GM21360 (cell line): ENCODE data around the gene CD52.

ENCODE experiments used
- ATAC-seq: cut with Tn5 transposase; IDR thresholded peaks from one replicate; pipeline ENCODE4 v1.9.1; 2021; ENCODE audit warnings: mild to moderate bottlenecking, moderate library complexity; ENCODE audit not compliant: unreplicated experiment

Gene CD52

DNA sequence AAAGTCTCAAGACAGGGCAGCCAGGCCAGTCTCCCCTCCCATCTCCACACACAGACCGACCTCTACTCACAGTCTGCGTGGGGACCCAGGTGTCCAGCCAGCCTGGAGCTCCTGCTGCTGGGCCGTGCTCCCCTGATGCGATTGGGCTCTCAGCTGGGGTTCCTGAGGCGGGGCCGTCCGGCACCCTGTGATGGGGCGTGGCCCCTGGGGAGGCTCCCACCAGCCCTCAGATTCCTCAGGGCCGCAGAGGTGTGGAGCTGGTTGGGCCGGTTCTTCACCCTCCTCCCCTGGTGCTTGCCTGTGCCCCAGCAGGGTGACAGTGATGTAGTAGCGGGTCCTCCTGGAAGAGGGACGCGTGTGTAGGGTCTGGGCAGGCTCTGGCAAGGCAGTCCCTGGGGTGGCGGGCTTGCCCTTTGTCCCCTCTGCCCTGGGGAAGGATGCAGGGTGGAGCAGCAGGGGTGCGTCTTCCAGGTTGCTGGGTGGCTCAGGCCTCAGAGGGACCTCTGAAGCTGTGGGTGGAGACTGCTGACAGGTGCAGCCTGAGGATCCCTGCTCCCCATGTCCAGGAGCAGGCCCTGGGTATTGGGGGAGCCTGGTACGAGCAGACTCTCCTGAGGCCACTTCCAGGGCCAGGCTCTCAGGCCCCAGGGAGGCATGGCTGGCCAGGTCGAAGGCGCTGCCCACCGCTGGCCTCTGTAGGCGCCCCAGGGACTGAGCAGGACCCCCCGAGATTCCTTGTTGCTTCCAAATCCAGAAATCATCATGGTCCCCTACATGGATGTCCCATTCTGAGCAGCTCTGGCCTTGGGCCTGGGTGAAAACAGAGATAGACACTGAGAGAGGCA, 36.4 kb downstream of the CD52 start, which contains the start of gene CRYBG2:
Gene CRYBG2, minus strand, starts transcription at position 155 of the 845 bp plus-strand sequence. CDS start 7,473 bp downstream, outside the sequence.
- ATAC-seq, result no peak

DNA sequence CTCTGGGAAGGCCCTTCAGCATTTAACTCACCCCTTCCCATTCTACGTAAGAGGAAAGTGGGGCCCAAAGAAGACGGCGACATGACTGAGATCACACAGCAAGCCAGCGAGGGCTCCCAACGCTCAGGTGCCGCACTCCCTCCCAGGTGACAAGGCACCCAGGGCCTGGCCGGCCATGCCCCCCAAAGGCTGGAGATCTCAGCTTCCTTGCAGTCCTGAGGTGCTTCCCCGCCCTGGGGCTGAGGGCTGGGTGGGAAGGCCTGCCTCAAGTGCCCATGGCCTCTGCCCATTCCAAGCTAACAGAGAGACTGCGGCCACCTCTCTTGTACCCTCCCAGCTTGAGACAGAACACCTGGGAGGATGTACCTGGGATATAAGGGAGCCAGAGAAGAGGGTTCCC, 37.2 kb downstream of the CD52 start:
- ATAC-seq, result no peak

DNA sequence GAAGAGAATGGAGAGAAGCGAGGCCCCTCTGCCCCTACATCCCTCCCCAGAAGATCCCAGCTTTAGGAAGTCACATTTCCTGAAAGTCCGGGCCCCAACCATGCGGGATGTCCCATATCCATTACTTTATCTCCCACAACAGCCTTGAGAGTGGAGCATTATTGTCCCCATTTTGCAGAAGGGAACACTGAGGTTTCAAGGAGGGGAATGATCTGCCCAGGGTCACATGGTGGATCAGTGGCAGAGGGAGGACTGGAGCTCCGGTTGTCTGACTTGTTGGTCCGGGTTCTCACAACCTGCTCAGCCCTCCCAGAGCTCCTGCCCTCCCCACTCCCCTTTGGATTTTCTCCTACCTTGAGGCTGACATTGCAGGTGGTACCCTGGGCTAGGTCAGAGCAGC, 38.3 kb downstream of the CD52 start:
- ATAC-seq, result no peak

DNA sequence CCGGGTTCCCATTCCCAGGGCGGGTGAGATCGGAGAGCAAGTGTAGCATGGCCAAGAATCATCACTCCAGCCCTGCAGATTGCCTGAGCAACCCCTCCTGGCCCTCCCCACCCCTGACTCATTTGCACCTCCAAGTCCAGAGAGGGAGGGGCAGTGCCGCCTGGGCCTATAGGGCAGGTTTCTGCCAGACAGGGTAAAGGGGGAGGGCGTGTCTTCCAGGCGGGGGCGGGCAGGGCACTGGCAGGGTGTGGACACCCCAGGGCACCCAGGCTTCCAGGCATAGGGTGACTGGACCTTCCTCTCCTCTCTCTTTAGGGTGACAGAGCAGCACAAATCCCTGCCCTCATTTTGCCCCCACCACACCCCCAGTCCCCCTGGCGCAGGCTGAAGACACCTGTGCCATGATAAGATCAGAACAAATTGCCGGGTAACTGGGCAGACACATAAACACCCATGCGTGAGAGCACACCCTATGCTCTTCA, 39.4 kb downstream of the CD52 start:
- ATAC-seq, result no peak

DNA sequence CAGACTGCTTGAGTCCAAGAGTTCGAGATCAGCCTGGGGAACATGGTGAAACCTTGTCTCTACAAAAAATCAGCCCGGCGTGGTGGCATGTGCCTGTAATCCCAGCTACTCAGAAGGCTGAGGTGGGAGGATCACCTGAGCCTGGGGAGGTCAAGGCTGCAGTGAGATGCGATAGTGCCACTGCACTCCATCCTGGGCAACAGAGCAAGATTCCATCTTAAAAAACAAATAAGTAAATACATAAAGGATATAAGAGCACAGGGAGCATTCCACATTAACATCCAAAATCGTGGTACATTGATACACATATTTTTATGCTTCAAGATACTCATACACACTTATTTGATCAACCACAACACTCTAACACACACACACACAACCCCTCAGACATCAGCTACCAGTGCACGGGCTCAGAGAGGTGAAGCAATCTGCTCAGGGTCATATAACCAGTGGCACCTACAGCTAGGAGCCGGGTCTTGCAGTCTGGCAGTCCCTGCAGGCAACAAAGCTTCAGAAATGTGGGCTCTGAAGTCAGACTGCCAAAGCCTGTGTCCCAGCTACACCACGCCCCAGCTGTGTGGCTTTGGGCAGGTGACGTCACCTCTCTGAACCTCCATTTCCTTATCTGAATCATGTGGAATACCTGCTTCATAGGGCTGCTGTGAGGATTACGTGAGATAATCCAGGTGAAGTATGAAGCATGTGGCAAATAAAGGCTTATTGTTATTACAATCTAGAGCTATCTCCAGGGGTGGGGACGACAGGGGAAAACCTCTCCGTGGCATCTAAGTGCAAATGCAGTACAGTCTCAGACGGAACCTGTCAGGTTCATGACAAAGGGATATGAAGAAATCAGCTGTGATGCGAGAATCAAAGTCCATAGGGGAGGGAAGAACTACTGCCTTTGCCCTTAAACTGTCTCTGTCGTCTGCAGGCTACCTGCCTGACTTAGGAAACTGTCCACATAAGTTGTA, 40.9 kb downstream of the CD52 start:
- ATAC-seq, result no peak

DNA sequence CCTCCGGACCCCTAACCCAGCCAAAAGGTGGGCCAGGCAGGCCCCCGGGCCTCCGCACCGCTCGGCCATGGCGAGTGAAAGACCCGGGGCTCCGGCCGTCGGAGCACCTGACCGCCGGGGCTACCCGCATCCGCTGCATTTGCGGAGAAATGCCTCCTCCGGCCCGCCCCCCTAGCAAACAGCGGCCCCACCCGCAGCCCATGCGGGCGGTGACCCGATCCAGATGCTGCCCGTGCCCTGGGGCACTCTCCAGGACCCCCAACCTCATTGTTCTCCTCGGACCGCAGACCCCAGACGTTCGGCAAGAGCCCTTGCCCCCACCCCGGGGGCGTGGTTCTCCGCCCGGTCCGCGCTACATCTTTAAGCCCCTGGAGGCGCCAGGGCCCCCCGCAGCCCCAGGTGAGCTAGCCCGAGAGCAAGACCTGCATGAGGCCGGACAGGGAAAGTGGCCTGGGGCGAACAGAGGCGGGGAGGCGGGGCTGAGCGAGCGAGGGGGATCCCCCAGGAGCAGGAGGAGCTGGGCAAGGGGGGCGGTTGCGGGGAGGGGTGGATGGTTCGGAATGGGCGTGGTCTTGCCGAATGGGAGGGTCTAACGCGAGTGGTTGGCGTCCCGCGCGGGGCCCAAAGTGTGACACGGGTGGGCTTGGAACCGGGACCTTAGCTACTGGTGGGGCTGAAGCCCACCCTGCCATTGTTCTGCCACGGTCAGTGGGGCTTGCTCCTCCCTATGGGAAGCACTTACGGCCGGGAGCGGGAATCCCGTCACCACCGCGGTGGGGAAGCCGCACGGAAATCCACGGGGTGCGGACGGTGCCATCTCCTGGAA, 42.4 kb downstream of the CD52 start:
- ATAC-seq, result no peak

DNA sequence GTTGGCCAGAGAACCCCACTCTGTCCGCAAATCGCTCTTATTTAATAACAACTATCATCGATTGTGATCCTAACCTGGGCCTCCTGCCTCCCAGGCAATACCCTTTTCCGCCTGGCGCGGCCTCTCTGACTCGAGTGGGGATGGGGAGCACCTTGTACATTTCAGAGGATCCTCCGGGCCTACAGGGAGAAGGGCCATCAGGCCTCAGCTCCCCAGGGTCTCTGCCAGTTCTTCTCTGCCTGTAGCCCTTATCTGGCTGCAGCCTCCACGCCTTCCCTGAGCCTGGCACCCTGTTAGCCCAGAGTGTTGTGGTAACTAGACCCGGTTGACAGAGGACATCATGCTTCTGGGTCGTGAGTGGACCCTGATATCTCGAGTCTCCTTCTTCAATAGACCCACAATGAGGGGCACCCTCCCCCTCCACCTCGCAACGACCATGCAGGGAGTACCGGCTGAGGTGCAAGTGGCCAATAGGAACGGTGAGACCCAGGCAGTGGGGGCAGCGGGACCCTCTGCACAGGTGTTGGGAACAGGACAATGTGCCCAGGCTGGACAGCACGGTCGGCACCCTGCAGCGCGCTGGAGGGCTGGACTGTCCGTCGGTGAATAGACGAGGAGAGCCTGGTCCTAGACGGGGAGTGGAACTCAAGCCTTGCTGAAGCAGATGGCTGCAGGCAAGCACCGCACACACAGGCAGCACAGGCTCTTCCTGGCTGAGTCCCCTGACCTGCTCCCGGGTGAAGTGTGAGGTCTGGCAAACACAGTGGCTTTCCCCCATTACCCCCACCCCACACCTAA, 43.2 kb downstream of the CD52 start:
- ATAC-seq, result no peak

DNA sequence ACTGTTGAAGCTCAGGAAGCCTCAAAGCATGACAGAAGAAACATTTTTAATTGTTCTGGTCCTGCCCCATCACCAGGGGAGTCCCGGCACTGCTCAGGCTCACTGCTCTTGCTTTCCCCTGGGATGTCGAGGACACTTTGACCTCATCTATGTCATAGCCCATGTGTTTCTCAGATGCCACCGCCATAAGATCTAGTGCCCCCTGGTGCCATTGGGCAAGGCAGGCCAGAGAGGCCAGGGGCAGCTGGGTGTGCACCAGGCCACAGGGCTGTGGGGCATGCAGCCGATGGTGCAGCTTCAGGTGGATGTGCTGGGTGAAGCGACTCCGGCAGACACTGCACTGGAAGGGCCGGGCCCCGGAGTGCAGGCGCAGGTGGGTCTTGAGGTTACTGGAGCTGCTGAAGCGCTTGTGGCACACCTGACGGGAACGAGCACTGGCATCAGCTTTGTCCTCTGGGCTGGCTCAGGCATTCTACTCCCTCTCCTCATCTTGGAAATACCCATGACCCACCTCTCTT, 43.9 kb downstream of the CD52 start:
- no peak for ATAC-seq

DNA sequence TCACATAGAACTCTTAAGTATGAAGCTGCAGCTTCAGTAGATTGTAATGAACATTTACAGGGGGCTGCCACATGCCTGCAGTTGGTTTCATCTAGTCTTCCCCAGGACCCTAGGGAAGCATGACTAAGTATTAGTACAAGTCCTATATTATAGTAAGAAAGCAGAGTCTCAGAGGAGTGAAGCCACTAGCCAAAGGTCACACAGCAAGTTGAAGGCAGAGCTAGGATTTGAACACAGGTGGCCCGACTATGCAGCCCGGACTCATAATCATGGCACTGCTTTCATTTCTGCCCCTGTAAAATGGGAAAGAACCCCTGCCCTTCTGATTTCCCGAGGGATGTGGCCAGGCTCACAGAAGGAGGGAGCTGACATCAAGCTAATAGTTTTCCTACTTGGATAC, 44.6 kb downstream of the CD52 start:
- no peak for ATAC-seq

DNA sequence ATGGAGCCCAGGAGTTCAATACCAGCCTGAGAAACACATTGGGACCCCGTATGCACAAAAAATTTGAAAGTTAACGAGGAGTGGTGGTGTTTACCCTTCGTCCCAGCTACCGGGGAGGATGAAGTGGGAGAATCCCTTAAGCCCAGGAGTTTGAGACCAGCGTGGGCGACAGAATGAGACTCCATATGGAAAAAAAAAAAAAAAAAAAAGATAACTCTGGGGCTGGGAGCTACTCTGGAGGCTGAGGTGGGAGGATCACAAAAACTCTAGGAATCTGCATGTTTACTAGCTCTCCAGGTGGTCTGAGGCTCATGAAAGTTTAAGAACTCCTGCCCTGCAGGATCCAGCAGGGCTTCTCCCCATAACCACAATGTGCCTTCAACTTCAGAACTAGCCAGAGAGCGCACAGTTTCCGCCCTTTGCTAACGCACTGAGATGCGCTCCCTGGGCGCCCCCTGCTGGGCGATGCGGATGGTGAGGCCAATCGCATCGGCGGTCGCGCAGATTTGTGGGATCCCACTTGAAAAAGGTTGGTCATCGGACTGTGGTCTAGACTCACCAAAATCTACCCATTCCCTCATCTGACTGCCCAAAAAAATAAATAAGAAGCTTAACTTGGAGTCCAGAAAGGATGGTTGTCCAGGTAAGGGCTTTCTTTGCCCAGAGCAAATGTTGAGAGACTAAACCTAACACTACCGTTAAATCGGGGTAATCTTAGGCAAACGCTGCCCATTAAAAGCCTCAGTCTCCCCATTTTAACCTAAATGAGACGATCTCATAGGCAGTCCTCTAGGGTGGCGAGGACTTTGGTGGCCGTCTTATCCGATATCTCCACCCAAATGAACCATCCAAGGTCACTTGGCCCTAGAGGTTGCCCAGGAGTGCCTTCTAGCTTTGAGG, 46.0 kb downstream of the CD52 start:
- no peak for ATAC-seq

DNA sequence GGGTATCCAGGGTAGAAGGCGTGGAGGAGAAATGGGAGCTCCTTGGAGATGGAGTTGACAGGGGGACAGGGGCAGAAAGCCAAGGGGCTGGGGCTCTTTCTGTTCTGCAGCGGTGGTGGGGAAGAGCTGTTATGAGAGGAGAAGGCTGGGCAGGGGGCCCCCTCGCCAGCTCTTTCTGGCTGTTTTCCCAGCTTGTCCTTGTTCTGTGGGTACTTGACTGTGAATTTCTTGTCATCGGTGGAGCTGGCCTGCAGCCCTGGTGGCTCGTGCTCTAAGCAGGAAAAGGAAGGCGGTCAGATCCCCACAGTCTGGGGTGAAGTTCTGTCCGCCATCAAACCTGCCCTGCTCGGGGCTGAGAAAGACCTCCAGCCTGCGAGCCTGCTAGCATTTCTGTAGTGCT, 47.2 kb downstream of the CD52 start:
- ATAC-seq, result no peak

DNA sequence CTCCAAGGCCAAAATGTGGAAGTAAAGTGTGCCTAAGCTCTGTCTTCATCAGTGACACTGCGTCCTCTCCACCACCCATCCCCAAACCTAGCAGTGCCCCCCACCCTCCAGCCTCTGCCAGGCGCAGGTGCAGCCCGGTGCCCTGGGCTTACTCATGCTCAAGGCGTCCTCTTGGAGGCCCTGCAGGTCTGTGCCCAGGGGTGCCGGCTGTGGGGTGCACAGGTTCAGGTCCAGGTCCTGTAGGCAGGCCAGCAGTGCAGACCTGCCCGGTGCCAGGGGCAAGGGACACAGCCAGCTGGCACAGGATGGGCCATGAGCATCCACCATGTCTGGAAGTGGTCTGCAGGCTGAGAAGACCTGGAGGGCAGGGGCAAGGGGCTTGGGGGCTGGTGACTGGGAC, 49.7 kb downstream of the CD52 start:
- ATAC-seq, result no peak

DNA sequence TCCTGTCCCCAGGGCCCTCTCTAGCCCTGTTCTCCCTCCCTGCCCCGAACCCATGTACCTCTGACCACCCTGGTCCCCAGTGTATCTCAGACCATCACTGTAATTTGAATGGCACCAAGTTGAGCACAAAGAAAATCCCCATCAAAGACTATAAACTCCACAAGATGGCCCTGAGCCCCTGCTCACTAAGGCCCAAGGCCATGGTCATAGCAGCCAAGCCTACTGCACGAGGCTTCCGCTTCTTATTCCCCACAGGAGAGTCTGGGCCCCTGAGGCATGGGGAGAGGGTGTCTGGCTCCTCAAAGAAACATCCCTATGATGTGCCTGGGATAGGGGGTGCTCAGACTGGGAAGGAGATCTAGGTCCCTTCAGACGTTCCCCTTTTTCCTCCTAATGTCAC, 50.2 kb downstream of the CD52 start:
- ATAC-seq, result no peak

DNA sequence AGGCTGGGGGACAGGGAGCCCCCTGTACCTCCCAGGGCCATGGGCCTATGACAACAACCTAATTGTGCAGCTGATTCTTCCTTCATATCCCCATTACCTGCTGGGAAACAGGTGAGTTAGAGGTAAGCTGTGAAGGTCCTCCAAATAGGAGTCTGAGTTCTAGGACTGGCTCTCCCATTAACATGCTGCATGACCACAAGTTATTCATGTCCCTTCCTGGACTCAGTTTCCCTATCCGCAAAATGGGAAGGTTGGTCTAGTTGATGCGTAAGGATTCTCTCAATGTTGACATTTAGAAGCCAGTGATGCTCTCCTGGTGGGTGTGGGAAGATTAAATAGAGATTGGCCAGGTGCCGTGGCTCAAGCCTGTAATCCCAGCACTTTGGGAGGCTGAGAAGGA, 50.7 kb downstream of the CD52 start:
- no peak for ATAC-seq
